ENCODE results near the gene ST3GAL2. TPM values are rescaled to one million over a fixed set of nuclear protein-coding genes. Genes with fewer than 3 reads are reported as not detected.

ST3GAL2 gene
- total and polyA plus RNA-seq, 2 experiments from 2014 or later = 46.1 to 115 TPM

- DNase-seq (ENCODE audit: low read depth in 1 of 2, low spot score in 1 of 2) = peak; percentile 56 to 81
- peaks cover 17% of the 10 kb centered on the region for H3K36me3 ChIP-seq
These were observed 43.5 kb downstream of the ST3GAL2 start for GRCh38 chr16:70395345-70395901.

GRCh38 chr16:70394853-70395252, 44.0 kb downstream of the ST3GAL2 start:
- TF ChIP-seq CTCF (IDR thresholded peaks at IDR 0.05; ENCODE audit: low read depth, low read length) = no peak
- DNase-seq (ENCODE audit: low read depth in 1 of 2, low spot score in 1 of 2) = no peak
- Histone ChIP-seq H3K4me3 (no peak overlapping the region), H3K4me1 (ENCODE audit: low read depth) (peaks cover 8% of the 10 kb centered on the region), H3K27me3 (no peaks in the 10 kb centered on the region), H3K36me3 (peaks cover 17% of the 10 kb centered on the region), H3K9me3 (ENCODE audit: low read depth) (no peaks in the 10 kb centered on the region), H3K27ac (no peak overlapping the region)

More at GRCh38 chr16:70395345-70395901, 43.5 kb downstream of the ST3GAL2 start:
- Histone ChIP-seq H3K9me3 (ENCODE audit: low read depth) (no peaks in the 10 kb centered on the region), H3K27me3 (no peaks in the 10 kb centered on the region), H3K4me1 (ENCODE audit: low read depth) (peaks cover 8% of the 10 kb centered on the region), H3K27ac (no peak overlapping the region), H3K4me3 (no peak overlapping the region)
- TF ChIP-seq CTCF (IDR thresholded peaks at IDR 0.05; ENCODE audit: low read depth, low read length) = peak; percentile 79

GRCh38 chr16:70393662-70394061, 45.2 kb downstream of the ST3GAL2 start:
- TF ChIP-seq CTCF (IDR thresholded peaks at IDR 0.05; ENCODE audit: low read depth, low read length) = no peak
- H3K9me3 ChIP-seq (ENCODE audit: low read depth) = no peaks in the 10 kb centered on the region
- H3K36me3 ChIP-seq = peaks cover 14% of the 10 kb centered on the region
- DNase-seq (ENCODE audit: low read depth in 1 of 2, low spot score in 1 of 2) = no peak
- no peaks in the 10 kb centered on the region for H3K27me3 ChIP-seq
- H3K4me3 ChIP-seq = no peak overlapping the region
- no peak overlapping the region for H3K27ac ChIP-seq
- H3K4me1 ChIP-seq (ENCODE audit: low read depth) = peaks cover 8% of the 10 kb centered on the region

GRCh38 chr16:70392606-70393005, 46.3 kb downstream of the ST3GAL2 start:
- peaks cover 10% of the 10 kb centered on the region for H3K36me3 ChIP-seq
- TF ChIP-seq CTCF (IDR thresholded peaks at IDR 0.05; ENCODE audit: low read depth, low read length) = no peak
- no peak overlapping the region for H3K27ac ChIP-seq
- H3K4me1 ChIP-seq (ENCODE audit: low read depth) = peaks cover 8% of the 10 kb centered on the region
- H3K27me3 ChIP-seq = no peaks in the 10 kb centered on the region
- DNase-seq (ENCODE audit: low read depth in 1 of 2, low spot score in 1 of 2) = no peak
- no peak overlapping the region for H3K4me3 ChIP-seq
- H3K9me3 ChIP-seq (ENCODE audit: low read depth) = no peaks in the 10 kb centered on the region

- no peak overlapping the region for H3K27ac ChIP-seq
- peak in 1 of 2 donors; percentile 32 for DNase-seq (ENCODE audit: low read depth in 1 of 2, low spot score in 1 of 2)
- peaks cover 13% of the 10 kb centered on the region for H3K36me3 ChIP-seq
These were observed 46.9 kb downstream of the ST3GAL2 start for GRCh38 chr16:70391881-70392481.

More at GRCh38 chr16:70391881-70392481, 46.9 kb downstream of the ST3GAL2 start:
- no peak overlapping the region for H3K4me3 ChIP-seq
- H3K27me3 ChIP-seq = no peaks in the 10 kb centered on the region
- peaks cover 8% of the 10 kb centered on the region for H3K4me1 ChIP-seq (ENCODE audit: low read depth)
- H3K9me3 ChIP-seq (ENCODE audit: low read depth) = no peaks in the 10 kb centered on the region
- no peak for TF ChIP-seq CTCF (IDR thresholded peaks at IDR 0.05; ENCODE audit: low read depth, low read length)
